A673 (cell line): ENCODE data around the gene NPTX1.

Experiments used
- CTCF ChIP-seq: fragments of 300-800, 200-600 bp; sonication (generic); conservative IDR thresholded peaks from 2 replicates; pipeline ENCODE4 v1.5.1; 2017; ENCODE audit warnings: low read depth, mild to moderate bottlenecking, antibody characterized with exemption, low read length, moderate library complexity, mixed read lengths
- EZH2 ChIP-seq: fragments of 200-600 bp; sonication (generic); IDR thresholded peaks from 2 replicates; pipeline ENCODE4 v1.6.1; 2017; ENCODE audit warnings: borderline replicate concordance, low read depth, mild to moderate bottlenecking, mixed read lengths, antibody characterized with exemption, low read length; ENCODE audit not compliant: poor library complexity, severe bottlenecking

- no peak for TF ChIP-seq CTCF
- no peak for TF ChIP-seq EZH2
These were observed 21.1 kb downstream of the NPTX1 start for GRCh38 chr17:80455336-80455710.
